SHP77 treated with DMSO at 0.1 percent for 48 hours (cell line): Measurements from ENCODE around the gene NDFIP1.
"Not testable (repeated sequence)": the region's sequence is repeated elsewhere in the genome, so short reads cannot be mapped to it uniquely, and the experiment has no call there.

Experiments
- DNase-seq: peaks from one replicate; lab custom pipeline; 2025; lab: John Stamatoyannopoulos, UW

NDFIP1 gene

DNA sequence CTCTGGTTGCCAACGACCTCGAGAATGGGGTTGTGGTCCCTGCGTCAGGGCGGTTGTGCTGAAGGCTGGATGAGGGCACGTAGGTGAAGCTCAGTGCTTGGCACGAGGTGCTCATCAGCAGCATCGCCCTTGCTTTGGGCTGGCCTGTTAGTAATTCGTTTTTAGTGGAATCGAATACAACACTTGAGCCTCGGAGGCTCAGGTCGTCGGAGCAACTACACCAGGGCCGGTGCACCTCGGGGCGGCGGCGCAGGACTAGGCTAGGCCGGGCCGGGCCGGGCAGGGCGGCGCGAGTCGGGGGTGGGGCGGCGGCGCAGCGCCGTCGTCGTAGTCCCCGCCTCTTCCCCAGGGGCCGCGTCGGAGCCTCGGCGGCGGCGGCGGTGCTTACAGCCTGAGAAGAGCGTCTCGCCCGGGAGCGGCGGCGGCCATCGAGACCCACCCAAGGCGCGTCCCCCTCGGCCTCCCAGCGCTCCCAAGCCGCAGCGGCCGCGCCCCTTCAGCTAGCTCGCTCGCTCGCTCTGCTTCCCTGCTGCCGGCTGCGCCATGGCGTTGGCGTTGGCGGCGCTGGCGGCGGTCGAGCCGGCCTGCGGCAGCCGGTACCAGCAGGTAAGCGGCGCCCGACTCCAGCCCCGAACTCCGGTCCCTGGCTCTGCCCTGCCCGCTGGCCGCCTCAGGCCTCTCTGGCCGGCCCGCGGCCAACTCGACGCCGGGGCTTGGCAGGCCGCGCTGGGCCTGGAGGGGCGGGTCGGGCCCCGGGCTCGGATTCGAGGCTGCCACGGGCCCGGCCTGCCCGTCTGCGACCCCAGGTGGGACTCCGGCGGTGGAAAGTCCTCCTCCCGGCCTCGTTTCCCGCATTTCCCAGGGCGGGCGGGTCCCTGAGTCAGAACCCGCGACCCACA lies at the start of gene NDFIP1:
NDFIP1 (plus strand) TSS at position 348 of the 899 bp plus-strand sequence; CDS start at position 544, 196 bp downstream.
- peak; percentile 35 for DNase-seq

DNA sequence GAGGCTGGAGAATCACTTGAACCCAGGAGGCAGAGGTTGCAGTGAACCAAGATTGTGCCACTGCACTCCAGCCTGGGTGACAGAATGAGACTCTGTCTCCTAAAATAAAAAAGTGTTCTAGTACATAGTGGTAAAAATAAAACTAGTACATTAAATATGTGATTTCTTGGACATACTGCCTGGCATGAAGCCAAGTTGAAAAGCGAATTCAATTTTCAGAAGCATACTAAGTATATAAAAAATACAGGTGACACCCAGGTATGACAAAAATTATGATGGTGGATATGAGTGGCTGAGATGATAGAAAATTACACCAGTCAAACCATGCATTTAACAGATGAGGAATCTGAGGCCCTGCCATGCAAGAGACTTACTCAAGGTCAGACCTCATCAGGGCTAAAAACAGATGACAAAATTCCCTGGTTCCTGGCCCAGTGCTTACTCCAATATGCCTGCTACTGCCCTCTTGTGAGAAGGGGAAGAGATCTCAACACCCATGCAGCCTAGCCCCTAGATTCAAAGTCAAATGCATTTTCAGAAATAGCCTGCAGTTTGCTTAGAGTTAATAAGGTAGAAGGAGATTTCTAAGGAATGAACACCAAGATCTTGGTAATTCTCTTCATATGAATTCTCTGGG lies 49.2 kb upstream of the NDFIP1 start:
- no peak for DNase-seq

- no peak for DNase-seq
These were observed 45.2 kb upstream of the NDFIP1 start for GRCh38 chr5:142063376-142063775.

DNA sequence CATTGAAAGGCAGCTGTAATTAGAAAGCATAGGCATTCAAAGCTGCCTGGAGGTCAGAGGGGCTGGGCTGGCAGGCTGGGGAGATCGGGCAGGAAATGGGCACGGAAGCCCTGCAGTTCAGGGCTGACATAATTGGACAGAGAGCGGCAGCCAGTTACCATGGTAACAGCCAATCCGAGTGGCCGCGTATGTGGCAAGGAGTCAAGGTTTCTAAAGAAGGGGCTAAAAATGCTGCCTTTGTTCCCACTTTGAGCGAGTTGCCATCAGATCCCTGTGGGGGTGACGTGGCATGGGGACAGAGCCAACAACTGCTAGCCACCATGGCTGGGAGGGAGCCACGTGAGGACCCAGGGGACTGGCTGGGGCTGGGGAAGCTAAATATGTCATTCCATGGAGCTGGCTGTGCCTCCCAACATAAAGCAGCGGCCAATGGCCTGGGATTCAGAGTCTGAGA lies 44.7 kb upstream of the NDFIP1 start:
- DNase-seq: peak; percentile 40

DNA sequence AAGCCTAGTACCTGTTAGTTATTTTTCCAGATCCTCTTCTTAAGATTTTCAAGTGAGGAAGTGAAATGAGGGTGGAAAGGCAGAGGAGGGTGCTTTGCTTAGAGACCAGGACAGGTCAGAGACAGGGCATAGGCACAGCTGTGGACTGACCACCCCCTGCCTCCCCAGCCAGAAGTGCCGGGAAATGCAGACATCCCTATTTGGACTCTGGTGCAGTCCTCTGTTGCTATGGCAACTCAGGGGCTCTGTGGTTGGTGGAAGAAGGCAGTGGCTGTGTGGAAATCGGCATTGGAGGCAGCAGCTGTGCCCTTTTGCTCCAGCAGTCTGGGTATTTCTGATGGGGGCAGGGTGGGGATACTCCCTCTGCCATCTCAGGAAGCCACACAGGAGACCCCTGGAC lies 43.3 kb upstream of the NDFIP1 start:
- no peak for DNase-seq

- DNase-seq: no peak
These were observed 38.8 kb upstream of the NDFIP1 start for GRCh38 chr5:142069606-142070399.

GRCh38 chr5:142070734-142071133 lies 37.8 kb upstream of the NDFIP1 start:
- no peak for DNase-seq

DNA sequence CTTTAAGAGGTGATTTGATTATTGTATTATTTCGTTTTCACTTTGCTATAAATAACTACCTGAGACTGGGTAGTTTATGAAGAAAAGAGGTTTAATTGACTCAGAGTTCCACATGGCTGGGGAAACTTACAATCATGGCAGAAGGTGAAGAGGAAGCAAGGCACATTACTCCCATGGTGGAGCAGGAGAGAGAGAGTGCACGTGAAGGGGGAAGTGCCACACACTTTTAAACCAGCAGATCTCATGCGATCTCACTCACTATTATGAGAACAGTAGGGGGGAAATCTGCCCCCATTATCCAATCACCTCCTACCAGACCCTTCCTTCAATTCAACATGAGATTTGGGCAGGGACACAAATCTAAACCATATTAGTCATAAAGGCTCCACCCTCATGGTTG lies 36.1 kb upstream of the NDFIP1 start:
- no peak for DNase-seq

GRCh38 chr5:142073362-142073988 lies 35.1 kb upstream of the NDFIP1 start:
- no peak for DNase-seq

DNA sequence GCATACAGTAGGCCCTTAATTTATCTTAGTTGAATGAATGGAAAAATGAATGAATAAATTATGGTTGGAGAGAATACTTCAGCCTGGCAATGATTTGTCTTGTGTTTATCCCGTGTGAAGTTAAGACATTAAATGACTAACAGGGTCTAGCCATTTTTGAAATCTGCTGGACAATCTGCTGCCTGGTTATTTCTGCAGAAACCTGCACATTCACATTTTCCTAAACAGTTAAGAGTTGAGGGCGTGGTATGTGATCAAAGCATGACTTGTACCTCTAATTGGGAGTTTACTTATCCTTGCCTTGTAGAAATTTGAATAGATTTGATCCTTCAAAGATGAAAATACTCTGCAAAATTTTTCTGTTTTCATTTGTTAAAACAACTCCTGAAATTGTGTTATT lies 34.6 kb upstream of the NDFIP1 start:
- no peak for DNase-seq

- no peak for DNase-seq
These were observed 30.4 kb upstream of the NDFIP1 start for GRCh38 chr5:142078221-142078620.

- no peak for DNase-seq
These were observed 29.9 kb upstream of the NDFIP1 start for GRCh38 chr5:142078706-142079105.

DNA sequence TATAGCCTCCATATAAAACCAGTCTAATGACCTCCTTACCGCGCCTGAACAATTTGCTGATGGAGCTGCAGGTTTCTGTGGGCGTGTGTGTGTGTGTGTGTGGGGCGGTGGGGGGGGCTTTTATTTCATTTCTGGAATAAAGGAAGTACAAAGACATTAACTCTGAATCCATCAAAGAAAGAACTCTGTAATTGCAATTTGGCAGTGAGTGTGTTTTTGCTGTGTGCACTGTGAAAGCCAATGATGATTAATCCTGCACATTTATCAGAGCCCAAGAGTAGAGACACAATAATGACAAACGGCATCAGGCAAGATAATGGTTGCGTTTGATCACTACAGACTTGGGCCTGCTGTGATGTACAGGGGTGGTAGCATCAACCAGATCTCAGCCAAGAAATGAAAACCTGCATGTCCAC lies 29.3 kb upstream of the NDFIP1 start:
- no peak for DNase-seq

GRCh38 chr5:142080248-142080647 lies 28.3 kb upstream of the NDFIP1 start:
- no peak for DNase-seq

DNA sequence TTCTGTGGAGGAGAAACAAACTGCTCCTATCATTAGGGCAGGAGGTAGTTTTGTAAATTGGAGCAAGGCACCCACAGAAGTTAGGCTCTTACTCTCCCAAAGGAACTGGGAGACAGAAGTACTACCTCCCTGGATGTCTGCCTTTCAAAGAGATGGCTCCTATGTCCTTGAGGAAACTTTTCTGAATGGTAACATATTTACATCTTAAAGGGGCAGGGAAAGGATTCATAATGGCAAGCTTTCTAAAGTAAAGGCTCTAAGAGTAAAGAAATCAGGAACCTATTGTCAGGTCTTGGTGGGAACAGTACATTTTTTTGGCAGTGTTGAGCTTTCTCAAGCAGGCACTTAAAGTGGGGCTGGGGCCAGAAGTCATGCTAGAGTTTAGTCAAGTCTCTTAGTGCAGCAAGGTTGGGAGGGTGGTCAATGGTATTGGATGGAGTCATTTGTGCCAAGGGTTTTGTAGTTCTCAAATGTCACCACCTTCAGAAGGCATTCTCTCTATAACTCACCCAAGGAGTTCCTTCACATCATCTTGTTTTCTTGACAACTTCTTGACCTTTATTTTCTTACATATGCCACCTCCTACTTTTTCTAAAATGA lies 26.3 kb upstream of the NDFIP1 start:
- DNase-seq: no peak

DNA sequence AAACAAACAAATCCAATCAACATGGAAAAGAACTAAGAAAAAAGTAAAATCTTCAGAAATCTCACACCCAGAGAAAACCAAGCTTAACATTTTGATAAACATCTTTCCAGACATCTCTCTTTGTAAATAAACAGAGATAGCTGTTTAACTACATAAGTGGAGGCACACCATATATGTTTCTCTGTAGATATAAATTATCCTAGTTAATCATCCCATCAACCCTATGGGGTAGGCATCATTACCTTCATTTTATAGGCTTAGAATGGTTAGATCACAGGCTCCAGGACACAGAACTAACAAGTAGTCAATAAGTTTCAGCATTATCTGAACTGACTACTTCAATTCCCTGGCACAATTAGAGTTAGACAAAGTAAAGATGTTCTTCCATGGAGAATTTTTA lies 22.4 kb upstream of the NDFIP1 start:
- no peak for DNase-seq

DNA sequence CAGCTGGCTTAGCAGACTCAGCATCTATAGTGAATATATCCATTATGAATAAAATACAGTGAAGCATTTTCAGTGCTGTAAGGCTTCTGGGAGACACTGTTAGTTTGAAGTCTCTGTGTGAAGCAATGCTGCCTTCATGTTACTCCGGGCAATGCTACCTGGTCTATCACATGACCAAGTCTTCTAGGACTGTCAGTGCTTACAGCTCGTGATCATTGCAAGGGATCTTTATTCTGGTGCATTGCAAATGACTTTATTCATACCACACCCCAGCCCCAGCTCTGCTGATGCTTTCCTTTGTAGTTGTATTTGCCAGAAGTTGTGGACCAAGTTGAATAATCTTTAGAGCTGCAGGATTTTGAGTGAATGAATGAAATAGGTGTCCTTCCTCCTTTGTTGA lies 21.9 kb upstream of the NDFIP1 start:
- no peak for DNase-seq

- no peak for DNase-seq
These were observed 20.5 kb upstream of the NDFIP1 start for GRCh38 chr5:142087920-142088679.

- DNase-seq: not testable (repeated sequence)
These were observed 19.6 kb upstream of the NDFIP1 start for GRCh38 chr5:142088855-142089479.

- DNase-seq: no peak
These were observed 17.6 kb upstream of the NDFIP1 start for GRCh38 chr5:142091012-142091411.
